ENCODE results near the gene SPTBN4.
"Not testable (repeated sequence)": the region's sequence is repeated elsewhere in the genome, so short reads cannot be mapped to it uniquely, and the experiment has no call there.

SPTBN4 gene

DNA sequence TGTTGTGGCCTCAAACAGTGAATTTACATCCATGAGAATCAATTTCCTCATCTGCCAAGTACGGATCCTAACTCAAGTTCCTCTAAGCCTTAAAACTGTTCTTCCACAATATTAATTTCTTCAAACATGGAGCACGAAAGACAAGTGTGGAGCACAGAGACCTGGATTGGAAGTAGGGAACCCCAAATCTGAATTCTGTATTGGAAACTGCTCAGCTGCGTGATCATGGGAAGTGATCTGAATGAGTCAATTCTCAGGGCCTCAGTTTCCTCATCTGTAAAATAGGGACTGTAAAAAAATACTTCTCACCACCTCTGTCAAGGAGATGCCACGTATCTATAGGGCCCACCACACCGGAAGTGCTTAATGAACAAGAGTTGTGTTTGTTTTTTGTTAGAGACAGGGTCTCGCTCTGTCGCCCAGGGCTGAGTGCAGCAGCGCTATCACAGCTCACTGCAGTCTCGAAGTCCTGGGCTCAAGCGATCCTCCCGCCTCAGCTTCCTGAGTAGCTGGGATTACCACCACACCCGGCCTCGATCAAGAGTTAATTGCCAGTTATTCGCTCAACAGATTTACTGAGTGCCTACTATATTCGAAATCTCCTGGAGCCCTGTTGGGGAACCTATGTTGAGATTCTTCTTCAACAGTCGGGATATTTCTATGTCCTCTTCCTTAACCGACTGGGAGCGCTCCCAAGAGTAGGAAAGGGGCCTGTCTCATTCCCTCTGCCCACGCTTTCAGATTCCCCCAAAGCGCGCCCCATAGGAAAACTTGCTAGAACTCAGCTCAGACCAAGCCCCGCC is 24.3 kb upstream of the SPTBN4 start:
- DNase-seq = no peak

DNA sequence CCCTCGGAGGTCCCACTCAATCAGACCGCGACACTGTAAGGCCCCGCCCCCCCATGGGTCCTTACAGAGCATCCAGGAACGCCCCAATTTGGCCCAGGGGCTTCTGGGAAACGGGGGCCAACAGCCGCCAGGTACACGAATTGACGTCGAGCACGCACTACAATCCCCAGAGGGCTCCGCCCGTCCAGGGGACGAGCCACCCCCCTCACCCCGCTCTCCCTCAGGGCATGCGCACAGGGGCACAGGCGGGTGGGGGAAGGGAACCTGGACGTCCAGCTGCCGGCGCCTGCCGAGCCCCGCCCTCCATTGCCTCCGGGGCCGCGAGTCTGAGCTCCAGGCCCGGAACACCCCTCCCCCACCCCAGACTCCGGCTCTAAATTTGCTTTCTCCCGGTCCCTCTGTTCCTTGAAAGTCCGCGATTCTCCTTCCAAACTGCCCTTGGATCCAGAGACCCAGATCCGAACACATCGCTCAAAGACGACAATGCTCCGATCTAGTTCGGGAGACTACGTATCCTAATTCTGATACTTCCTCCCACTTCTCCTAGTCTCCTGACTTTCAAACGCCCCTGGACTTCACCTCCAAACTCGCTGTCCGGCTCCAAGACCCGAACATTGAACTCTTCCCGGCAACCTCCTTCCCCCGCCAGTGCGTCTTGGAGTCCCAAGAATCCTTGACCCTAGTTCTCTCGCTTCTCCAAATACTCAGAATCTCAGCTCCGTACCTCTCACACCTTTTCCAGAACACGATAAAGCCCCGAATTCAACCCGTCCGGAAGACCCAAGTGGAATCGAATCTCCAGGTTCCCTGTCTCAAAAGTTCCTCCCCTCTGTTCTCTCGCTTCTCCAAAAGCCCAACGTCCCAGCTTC is 23.4 kb upstream of the SPTBN4 start:
- peak; percentile 100 for DNase-seq

DNA sequence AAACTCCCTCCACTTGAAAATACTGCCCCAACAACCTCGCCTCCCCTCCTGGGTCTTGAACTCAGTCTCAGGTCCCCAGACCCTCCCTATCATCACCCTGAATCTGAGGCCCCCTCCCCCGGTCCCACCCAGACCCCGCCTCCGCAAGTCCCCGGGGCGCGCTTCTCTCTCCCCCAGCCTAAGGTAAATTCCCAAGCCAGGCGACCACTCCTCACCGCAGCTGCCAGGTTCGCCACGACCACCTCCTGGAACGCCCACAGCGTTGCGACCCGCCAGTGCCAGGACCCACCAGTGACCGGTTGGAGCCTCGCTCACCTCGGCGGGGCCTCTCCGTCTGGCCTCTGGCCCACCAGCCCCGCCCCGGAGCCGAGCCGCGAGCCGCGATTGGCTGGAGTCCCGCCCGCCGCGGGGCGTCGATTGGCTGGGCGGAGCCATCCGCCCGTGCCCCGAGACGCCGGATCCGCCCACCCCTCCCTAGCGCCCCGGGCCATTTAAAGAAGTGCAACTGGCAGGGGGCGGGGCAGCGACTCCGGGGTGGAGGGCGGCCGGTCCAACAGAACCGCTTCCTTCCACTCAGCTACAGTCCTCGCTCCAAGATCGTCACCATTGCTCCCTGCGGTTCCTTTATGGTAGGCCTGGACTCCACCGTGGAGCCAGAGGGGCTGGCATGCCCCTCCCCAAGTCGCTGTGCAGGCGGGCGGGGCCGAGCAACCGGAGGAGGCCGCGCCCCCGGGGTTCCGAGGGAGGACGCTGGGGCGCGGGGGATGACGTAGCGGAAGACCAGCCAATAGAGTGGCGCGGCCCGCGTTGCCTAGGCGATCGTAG is 22.6 kb upstream of the SPTBN4 start, which contains the start of gene SERTAD3:
SERTAD3 (minus strand) TSS at position 336 of the 825 bp plus-strand sequence. CDS start 2,255 bp downstream, outside the sequence.
- peak; percentile 100 for DNase-seq

DNA sequence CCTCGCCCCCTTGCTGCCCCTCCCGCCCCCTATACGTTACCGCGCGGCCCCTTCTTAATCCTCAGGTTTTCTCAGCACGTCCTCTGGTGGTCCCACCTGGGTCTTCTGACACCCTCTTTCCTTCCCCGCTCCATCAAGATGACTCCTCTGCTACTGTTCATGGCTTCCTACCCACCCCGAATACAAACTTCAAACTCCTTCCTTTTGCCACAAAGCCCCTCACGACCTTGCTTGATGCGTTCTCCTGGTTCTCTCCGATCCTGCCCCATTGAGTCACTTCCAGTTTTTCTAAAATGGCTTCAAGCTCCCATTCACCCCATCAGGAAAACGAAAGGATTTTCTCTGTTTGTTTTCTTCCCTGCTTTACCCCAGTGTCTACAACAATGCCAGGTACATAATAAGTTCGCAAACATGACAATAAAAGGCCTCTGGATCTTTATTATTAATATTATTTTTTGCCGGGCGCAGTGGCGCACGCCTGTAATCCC is 21.9 kb upstream of the SPTBN4 start:
- DNase-seq = no peak

DNA sequence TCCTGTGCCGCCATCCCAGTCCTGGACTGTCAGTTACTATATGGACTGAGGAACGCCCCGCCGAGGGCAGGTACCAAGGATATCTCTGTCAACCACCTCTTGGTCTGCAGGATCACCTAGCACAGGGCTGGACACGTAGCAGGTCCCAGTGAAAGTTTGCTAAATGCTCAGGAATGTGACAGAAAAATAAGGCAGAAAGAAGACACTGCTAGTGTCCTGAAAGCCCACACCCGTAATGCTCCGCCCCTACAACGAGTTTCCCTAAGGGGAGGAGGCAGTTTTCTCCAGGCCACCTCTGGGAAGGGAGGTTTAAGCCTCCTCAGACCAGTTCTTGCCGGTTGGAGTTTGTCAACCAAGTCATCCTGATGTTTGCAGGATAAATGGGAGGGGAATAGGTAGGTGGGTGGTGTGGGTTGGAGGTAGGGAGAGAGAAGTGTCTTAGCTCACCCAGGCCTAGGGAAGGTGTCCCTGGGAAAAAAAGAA is 21.0 kb upstream of the SPTBN4 start:
- DNase-seq = peak; percentile 33

DNA sequence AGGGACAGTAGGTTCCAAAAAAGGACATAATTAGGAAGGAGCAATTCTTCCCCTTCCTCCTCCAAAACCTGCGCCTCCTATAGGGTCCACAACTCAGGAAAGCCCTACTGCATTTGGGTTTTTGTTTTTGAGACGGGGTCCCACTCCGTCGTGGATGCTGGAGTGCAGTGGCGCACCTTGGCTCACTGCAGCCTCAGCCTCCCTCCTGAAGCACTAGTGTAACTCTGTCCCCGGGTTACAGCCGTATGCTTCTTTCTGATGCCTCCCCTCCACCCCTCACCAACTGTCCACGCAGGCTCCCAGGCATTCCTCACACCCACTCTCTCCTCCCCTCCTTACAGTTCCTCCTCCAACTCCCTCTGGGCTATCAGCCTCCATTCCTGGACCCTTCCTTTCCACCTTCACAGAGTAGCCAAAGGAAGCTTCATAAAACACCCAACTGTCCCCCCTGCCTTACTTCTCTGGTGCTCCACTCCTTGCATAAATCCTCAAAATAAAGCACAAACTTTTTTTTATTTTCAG is 20.5 kb upstream of the SPTBN4 start:
- no peak for DNase-seq

DNA sequence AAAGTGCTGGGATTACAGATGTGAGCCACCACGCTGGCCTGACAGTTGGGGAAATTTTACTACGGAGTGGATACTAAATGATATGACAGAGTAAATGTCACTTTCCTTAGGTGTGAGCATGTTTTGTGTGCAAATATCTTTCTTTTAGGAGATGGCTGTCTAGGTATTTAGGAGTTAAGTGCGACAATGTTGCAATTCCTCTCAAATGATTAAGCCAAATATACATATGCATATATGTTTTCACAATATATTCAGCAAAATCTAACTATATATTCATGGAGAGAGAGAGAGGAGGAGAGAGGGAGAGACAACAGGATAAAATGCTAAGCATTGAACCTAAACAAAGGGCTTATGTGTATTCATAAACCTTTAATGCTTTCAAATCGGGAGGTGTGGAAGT is 17.3 kb upstream of the SPTBN4 start:
- no peak for DNase-seq

DNA sequence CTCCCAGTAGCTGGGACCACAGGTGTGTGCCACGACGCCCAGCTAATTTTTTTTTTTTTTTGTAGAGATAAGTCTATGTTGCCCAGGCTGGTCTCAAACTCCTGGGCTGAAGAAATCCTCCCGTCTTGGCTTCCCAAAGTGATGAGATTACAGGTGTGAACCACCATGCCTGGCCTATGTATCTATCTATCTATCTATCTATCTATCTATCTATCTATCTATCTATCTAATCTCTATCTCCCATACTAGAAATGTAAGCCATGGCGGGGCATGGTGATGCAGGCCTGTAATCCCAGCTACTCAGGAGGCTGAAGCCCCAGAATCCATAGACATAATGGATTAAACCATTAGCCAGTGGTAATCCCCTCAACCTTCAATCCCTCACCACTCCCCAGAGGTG is 16.1 kb upstream of the SPTBN4 start:
- no peak for DNase-seq

DNA sequence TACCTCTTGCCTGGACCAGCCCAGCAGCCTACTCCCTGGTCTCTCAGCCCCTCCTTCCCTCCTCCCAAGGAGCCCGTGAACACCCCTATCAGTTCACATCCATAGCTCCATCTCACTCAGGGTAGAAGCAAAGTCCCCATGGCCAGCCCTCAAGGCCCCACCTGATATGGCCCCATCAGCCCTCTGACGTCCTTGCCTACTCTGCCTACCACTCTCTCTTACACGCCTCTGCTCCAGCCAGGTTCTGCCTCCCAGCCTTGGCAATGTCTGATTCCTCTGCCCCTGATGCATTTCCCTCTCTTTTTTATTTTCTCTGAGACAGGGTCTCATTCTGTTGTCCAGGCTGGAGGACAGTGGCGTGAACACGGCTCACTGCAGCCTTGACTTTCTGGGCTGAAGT is 14.8 kb upstream of the SPTBN4 start:
- DNase-seq = no peak

DNA sequence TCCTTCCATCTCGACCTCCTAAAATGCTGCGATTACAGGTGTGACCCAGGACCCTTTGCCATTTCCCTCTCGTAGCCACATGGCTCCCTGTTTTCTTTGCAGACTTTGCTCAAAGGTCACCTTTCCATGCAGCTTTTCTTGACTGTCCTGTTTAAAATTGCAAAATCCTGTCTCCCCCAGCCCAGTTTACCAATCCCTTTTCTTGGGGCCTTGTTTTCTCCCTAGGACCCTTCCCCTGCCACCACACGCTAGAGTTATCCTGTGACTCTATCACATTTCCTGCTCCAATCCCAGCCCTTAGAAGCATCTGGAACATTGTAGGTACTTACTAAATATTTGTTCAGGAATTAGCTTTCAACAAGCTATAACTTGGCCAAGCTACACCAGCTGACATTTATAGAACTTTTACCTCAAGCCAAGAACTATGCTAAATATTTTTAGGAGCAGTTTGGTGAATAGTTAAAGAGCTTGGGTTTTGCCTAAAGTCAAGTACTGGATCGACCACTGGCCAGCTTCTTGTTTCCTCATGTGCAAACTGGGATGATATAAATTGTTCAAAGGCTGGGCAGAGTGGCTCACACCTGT is 13.6 kb upstream of the SPTBN4 start:
- DNase-seq = no peak

DNA sequence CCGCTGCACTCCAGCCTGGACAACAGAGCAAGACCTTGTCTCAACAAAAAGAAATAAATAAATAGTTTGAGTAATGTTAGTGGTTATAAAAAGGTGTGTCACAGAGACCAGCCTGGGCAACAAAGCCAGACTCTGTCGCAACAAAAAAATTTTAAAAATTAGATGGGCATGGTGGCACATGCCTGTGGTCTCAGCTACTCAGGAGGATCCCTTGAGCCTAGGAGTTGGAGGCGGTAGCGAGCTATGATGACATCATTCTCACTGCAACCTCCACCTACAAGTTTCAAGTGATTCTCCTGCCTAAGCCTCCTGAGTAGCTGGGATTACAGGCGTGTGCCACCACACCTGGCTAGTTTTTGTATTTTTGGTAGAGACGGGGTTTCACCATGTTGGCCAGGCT is 12.9 kb upstream of the SPTBN4 start:
- DNase-seq = not testable (repeated sequence)

DNA sequence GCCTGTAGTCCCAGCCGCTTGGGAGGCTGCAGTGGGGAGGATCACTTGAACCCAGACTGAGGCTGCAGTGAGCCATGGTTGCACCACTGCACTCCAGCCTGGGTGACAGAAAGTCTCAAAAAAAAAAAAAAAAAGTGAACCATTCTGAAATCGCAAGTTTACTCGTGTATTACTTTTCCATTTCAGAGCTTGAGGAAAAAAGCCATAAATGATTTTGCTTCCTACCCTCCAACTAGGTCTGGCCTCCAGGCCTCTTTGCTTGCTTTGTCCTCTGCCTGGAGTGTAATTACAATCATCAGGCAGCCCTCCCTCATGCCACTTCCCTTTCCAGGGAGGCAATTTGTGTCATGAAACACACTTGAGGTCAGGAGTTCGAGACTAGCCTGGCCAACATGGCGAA is 9.8 kb upstream of the SPTBN4 start:
- no peak for DNase-seq

DNA sequence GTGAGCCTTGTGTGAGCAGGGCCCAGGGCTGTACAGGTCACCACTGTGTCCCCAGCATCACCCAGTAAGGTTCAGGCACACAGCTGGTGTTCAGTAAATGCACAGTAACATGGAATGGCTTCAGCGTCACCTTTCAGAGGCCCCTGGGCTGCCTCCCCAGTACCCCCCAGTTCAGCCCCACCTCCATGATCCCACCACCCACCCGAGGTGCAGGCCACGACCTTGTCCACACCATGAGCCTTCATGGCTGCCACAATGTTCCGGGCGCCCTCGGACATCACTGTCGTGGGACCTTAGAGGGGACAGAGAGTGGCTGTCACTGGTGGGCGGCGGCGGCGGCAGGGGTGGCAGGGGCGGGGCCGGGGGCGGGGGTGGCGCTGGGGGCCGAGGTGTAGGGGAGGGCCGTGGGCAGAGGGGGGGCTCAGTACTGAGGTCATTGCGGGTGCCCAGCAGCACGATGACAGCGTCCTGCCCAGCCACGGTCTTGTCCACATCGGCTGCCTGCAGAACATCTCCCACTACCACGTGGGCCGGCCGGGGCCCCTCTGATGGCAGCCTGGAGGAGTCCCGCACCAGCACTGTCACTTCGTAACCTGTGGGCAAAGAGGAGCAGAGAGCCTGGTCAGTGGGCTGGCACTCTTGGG is 8.7 kb upstream of the SPTBN4 start:
- DNase-seq = no peak

DNA sequence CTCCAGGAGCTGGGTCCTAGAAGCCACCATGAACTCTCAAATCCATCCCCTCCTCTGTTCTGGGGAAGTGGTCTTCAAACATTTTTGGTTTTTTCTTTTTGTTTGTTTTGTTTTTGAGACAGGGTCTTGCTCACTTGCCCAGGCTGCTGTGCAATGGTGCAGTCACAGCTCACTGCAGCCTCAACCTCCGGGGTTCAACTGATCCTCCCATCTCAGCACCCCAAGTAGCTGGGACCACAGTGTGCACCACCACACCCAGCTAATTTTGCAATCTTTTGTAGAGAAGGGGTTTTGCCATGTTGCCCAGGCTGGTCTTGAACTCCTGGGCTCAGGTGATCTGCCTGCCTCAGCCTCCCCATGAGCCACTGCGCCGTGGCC is 8.2 kb upstream of the SPTBN4 start:
- no peak for DNase-seq

DNA sequence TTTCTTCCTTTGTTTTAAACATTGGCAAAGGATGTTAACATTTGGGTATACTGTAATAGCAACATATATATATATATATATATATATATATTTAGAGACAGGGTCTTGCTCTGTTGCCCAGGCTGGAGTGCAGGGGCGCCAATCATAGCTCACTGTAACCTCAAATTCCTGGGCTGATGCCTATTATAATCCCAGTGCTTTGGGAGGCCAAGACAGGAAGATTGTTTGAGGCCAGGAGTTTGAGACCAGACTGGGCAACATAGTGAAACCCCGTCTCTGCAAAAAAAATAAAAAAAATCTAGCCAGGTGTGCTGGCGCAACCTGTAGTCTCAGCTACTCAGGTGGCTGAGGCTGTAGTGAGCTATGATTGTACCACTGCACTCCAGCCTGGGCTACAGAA is 6.6 kb upstream of the SPTBN4 start:
- no peak for DNase-seq

DNA sequence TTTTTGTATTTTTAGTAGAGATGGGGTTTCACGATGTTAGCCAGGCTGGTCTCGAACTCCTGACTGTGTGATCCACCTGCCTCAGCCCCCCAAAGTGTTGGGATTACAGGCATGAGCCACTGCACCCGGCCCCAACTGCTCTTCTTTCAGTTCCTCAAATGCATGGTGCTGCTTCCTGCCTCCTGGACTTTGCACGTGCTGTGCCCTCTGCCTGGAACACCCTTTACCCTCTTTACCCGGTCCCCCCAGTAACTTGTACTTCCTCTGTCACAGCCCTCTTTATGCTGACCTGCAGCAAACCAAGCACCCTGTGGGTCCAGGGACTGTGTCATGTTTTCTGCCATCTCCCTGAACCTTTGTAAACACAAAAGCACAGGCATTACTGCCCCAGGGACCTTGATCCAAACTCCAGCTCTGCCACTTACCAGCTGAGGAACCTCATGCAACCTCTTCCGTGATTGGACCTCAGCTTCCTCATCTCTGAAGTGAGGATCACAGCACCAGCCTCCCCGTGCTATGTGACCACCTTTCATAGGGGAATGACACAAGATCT is 5.1 kb upstream of the SPTBN4 start:
- DNase-seq = no peak

DNA sequence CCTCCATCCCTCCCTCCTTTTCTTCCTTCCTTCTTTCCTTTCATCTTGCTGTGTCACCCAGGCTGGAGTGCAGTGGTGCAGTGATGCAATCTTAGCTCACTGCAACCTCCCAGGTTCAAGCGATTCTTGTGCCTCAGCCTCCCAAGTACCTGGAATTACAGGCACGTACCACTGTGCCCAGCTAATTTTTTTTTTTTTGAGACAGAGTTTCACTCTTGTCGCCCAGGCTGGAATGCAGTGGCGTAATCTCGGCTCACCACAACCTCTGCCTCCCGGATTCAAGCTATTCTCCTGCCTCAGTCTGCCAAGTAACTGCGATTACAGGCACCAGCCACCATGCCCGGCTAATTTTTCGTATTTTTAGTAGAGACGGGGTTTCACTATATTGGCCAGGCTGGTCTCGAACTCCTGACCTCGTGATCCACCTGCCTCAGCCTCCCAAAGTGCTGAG is 3.2 kb upstream of the SPTBN4 start:
- not testable (repeated sequence) for DNase-seq

DNA sequence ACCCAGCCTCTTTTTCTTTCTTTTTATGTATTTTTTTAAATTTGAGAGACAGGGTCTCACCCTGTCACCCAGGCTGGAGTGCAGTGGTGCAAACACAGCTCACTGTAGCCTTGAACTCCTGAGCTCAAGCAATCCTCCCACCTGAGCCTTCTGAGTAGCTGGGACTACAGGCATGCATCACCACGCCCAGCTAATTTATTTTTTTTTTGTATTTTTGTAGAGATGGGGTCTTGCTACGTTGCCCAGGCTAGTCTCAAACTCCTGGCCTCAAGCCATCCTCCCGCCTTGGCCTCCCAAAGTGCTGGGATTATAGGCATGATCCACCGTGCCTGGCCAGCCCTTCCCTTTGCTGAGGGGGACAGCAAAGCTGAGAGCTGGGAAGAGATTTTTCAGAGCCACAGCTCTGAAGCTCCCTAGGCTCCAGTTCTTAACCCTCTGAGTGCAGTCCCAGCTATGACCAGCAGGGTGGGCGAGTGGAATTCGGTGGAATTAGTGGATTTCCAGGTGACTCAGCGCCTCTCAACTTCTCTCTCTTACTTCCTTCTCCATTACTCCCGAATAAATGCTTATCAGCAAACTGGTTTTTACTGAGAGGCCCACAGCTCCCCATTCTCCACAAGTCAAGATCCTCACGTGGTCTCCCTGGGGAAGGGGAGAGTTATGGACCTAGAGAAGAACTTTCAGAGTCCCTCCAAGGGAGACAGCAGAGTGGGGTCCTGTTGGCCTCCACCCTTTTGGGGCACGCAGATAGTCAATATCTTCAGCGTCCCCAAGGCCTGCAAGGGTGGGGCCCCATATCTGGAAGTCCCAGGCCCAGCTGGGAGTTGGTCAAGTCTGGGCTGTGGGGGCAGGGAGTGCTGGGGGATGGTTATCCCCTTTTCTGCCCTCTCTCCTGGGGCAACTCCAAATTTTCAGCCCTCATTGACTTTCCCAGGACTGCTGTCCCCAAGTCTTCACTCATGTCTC is 2.5 kb upstream of the SPTBN4 start:
- DNase-seq = peak; percentile 94

DNA sequence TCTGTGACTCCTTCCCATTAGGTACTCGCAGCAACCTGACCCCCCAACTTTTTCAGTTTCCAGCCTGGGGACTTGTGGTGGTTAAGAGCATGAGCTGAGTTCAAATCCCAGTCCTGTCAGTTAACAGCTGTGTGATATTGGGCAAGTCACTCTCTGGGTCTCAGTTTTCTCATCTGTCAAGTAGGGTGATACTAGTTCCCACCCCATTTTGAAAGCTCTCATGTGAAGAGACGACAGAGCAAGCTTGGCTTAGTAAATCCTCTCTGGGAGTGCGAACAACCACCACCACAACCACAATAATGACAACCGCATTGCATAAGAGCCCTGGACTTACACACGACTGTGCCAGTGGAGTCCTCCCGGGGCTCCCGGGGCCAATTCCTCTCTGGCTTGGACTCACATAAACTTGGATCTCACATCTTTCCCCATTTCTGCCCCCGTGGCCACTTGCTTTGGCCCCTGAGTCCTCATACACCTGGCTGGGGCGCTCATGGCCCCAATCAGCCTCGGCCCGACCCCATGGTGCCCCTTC is 1.7 kb upstream of the SPTBN4 start:
- DNase-seq = peak; percentile 78
